HEK293T (cell line): ENCODE data around the gene GRIA3.

Experiments used
- FOXM1 ChIP-seq: fragments of 450-650 bp; IDR thresholded peaks from 2 replicates; pipeline ENCODE4 v1.6.1; 2017; ENCODE audit warnings: mild to moderate bottlenecking, borderline replicate concordance
- L3MBTL2 ChIP-seq: fragments of 450-650 bp; conservative IDR thresholded peaks from 2 replicates; pipeline ENCODE4 v1.6.1; 2016; ENCODE audit warnings: mild to moderate bottlenecking
- TF ChIP-seq, protein P1 (sequence below): fragments of 450-650 bp; IDR thresholded peaks from 2 replicates; pipeline ENCODE4 v1.6.1; 2016

DNA sequence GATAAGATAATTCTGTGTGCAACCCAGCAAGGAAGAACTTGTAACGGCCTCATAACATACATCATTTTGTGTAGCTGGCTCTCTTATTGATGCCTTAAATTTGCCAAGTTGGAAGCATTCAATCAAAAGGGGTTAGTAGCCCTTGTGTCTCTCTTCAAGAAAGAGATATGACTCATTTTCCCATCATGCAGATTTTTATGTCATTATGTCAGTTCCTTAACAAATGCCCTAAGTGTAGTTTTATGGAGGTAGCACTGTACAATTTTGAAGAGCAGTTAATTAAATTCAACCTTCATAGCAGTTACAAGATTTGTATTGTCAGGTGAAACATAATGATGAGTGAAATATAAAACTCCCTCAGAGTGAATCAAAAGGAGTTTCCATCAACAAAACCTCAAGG is 215.6 kb downstream of the GRIA3 start:
- TF ChIP-seq L3MBTL2 (no peak), FOXM1 (no peak)
- TF ChIP-seq, protein P1, sequence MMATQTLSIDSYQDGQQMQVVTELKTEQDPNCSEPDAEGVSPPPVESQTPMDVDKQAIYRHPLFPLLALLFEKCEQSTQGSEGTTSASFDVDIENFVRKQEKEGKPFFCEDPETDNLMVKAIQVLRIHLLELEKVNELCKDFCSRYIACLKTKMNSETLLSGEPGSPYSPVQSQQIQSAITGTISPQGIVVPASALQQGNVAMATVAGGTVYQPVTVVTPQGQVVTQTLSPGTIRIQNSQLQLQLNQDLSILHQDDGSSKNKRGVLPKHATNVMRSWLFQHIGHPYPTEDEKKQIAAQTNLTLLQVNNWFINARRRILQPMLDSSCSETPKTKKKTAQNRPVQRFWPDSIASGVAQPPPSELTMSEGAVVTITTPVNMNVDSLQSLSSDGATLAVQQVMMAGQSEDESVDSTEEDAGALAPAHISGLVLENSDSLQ = no peak
